NK-92 treated with Interleukin-12 subunit alpha and Interleukin-12 subunit beta, amount 100 ng/mL, for 24 hours (cell line): ENCODE data around the gene MANF.
A peak's percentile ranks its signal among the peaks of the same experiment; 100 is the strongest.
"Not testable (repeated sequence)": the region's sequence is repeated elsewhere in the genome, so short reads cannot be mapped to it uniquely, and the experiment has no call there.

ENCODE experiments used
- DNase-seq: peaks from one replicate; lab custom pipeline; 2025; lab: John Stamatoyannopoulos, UW

The MANF gene

DNA sequence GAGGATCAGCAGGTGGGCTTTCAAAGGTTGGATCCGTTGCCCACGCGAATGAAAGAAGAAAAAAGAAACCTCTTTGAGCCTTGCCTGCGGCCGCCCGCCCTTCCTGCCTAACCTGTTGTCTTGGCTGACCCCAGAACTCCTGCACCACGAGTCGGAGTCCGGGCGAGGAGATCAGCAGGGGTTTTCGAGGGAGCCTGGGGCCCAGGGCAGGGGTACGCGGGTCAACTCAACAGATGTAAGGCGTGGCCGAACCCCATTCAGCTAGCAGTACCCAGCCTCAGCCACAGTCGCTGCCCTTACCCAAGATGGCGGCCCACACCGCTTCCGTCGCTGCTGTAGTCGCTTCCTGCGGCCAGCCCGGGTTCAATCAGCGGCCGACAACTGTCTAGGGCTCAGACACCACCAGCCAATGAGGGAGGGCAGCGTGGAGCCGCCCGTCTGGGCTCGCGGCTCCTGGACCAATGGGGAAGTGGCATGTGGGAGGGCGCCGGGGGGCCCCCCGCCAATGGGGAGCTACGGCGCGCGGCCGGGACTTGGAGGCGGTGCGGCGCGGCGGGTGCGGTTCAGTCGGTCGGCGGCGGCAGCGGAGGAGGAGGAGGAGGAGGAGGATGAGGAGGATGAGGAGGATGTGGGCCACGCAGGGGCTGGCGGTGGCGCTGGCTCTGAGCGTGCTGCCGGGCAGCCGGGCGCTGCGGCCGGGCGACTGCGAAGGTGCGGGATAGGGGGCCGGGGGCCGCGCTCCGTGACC, at the start of gene MANF:
Gene MANF (plus strand): TSS at position 566 of the 748 bp plus-strand sequence. CDS start 52 bp downstream, at position 618.
- DNase-seq = peak; percentile 93

DNA sequence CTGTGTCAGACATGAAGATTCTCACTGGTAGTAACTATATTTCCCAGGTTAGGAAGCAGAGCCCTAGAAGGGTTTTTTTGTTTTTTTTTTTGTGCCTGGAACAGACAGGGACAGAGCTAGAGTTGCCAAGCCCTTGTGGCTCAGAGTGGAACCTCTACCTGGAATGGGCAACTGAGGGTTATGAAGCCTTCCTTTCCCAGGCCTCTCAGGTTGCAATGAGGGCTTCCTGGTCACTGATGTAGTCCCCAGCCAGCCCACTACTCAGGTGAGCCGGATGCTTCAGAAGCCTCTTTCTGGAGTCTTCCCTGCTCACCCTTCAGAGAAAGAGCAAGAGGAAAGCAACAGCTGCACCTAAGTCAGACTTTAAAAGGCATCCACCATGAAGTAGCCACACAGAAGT, 48.8 kb upstream of the MANF start:
- DNase-seq = no peak

DNA sequence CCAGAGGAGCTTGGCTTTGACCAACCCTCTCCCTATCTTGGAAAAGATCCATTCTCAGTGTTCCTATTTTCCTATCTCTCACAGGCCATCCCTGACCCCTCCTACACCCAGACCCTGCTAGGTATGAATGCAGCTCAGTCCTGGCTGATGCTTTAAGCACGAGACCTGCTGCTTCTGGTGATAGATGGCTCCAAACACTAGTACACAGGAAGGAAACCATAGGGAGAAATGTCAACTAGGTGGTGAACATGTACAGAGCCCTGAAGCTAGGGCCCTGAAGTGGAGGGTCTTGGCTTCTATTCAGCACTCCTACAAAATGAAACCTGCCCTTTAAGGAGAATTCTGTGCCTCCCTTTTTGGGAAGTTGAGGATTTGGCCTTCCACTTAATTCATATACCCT, 47.4 kb upstream of the MANF start:
- no peak for DNase-seq

DNA sequence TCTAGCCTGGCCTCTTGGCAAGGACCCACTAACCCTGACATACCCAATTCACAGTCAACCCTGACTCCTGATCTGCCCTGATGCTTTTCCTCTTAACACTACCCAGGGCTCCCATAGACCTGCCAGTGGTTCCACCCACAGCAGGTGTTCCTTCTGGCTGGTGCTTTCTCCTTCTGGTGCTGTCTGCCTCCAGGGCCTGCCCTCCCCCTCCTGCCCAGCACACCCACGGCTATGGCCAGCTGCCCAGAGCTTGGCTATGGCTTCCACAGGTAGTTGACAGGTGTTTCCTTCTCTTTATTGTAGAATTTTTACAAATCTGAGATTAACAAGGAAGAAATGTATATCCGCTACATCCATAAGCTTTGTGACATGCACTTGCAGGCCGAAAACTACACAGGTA, 46.5 kb upstream of the MANF start:
- DNase-seq = no peak

DNA sequence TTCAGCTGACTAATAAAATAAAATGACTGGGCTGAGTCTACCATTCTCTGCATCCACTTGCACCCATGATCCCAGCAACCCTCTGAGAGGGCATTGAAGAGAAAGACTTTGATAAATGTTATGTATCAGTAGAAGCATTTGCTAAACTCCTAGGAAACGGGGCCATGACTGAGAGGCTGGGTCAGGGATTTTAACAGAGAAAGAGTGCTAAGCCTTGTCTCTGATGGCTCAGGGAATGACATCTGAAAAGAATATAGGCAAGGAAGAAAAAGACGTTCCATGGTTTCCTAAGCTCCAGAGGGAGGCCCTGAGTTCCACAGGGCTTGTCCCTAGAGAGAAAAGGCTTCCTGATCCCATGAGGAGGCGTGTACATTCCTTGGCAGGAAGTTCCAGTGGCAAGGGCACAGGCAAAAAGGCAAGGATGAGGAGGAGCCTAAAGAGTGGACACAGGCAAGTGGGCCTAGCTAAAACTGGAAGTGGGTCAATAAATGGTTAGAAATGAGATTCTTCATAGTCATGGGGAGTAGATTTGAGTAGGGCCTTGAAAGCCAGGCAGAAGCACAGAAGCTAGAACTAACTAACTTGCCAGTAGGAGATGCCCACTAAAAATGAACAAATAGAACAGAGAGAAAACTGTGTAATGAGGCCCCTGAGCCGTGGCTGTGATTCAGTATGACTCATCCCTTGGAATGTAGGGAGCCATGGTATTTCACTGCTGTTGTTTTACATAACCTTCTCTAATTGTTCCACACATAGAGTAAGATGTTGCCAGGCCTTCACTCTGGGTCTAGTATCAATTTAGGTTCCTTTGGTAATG, 44.9 kb upstream of the MANF start:
- no peak for DNase-seq

DNA sequence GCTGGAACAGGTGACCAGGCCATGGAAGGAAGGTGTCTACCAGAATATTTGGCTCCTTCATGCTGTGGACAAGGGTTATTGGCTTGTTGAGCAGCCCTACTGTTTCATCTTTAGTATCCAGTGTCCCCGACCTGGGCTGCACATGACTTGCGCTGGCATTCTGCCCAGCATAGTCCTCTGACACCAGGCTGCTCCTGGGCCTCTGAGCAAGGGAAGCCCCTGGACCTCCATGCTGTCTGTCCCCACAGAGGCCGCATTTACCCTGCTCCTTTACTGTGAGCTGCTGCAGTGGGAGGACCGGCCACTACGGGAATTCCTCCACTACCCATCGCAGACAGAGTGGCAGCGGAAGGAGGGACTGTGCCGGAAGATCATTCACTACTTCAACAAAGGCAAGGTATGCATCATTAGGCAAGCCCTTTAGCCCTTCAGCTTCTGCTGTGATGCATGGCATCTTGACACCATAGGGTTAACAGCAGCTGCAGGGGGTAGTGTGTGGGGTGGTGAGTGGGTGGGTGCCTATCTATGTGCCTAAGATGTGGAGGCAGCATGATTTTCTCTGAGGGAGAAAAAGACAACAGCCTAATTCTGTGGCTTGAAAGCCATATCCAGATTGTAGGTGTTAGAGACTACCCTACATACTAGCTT, 44.0 kb upstream of the MANF start:
- DNase-seq = no peak

DNA sequence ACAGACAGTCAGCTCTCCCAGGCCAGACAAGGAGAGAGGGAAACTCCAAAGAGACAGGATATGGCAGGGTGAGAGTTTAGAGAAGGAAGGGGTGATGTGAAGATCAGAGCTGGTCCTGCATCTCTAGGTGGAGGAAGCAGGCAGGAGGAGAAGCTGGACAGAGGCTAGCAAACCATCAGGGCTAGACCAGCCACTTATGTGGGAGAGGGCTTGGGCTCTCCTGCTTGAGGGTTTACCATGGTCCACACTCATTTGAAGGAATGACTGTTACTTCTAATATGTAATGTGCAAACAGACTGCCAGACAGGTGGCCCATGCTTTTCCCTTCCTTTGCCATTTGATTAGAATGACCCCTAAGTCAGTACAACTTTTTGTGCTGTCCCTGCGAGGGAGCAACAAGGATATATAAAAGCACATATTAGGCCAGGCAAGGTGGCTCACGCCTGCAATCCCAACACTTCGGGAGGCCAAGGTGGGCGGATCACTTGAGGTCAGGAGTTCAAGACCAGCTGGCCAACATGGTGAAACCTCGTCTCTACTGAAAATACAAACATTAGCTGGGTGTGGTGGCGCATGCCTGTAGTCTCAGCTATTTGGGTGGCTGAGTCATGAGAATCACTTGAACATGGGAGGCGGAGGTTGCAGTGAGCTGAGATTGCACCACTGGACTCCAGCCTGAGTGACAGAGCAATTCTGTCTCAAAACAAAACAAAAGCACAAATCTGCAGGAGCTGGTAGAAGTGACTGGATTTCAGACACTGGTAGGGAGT, 41.0 kb upstream of the MANF start:
- no peak for DNase-seq

DNA sequence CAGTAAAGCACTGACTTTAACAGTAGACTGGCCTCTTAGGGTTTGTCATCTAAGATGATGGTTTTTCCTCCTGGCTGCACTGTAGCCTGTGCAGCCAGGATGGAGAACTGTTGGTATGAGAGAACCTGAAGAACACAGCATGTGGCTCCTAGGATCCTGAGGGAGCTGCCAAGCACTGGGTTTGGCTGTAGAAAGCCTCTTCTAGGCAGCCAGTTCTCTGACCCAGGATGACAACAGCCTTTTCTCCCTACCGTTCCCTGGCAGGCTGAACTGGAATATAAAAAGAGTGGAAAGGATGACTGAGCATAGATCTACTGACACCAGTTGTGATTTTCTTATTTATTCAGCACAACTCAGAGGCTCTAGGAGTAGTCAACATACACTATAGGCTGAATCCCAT, 34.3 kb upstream of the MANF start:
- DNase-seq = no peak

DNA sequence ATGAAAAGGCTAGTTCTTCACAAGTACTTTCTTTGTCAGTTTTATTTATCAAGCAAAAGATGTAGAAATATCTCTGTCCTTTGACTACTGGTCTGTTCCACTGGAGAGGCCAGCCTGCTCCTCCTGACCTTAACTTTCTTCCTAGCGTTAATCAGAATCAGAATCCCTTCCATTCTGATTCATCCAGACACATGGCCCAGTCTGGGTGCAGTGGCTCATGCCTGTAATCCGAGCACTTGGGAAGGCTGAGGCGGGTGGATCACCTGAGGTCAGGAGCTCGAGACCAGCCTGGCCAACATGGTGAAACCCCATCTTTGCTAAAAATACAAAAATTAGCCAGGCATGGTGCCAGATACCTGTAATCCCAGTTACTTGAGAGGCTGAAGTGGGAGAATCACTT, 32.0 kb upstream of the MANF start:
- DNase-seq = no peak

DNA sequence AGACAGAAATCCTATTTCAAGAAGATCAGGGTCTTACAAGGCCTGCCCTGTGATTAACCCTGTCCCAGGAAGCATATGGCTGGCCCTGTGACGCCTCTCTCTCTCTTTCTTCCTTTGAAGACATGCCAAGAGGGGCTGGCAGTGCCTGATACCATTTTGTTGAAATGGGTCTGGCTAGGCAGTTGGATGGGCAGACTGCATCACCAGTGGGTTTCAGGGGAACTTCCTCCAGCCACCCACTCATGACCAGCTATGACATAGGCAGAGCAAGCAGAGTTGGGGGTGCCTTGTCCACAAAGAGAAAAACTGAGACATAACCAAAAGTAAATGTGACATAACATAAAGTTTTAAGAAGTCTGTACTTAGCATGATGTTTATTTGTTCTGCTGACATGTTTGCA, 31.4 kb upstream of the MANF start:
- no peak for DNase-seq

DNA sequence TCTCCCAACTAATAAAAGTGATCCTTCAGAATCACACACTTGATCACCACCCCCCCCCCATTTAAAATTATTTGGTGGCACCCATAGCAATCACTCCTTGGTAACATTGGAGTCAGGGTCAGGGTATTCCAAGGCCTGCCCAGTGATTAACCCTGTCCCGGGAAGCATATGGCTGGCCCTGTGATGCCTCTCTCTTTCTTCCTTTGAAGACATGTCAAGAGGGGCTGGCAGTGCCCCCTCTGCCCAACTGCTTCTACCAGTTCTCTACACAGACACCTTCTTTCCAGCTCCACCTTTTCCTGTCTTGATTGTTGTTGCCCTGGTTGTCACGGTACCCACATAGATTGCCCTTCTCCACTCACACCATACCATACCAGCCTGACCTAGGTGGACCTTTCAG, 30.9 kb upstream of the MANF start:
- DNase-seq = no peak

DNA sequence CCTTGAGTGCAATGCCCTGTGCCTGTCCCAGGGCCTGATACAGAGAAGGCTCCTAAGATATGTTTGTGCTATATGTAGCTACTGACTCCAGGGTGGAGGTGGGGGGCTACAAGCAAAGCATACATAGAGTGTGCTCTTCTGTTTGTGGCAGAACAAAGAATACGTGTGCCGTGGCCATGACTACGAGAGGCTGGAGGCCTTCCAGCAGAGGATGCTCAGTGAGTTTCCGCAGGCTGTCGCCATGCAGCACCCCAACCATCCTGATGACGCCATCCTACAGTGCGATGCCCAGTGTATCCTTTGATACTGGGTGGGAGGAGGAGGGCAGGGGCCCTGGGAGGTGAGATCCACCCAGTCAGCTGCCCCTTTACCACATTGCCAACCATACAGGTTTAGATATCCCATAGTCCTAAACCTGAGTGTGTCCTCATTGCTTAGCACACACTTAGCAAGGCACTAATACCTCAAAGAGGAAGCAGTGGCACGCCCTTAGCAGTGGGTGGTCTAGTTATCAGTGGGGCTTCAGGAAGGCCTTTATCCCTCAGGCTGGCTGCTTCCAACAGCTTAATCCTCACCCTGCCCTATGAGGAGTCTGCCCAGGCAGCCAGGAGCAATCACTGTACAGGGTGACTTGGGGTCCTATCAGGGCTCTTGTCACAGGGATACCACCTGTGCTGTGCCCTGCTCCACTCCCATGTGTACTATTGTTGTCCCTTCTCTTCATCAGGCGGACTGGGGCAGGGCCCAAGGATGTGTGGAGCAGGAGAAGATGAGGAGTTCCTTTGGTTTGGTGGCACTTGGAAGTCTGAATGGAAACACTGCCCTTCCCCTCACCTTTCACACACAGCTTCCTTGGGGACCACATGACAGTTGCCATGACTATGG, 30.1 kb upstream of the MANF start:
- no peak for DNase-seq

DNA sequence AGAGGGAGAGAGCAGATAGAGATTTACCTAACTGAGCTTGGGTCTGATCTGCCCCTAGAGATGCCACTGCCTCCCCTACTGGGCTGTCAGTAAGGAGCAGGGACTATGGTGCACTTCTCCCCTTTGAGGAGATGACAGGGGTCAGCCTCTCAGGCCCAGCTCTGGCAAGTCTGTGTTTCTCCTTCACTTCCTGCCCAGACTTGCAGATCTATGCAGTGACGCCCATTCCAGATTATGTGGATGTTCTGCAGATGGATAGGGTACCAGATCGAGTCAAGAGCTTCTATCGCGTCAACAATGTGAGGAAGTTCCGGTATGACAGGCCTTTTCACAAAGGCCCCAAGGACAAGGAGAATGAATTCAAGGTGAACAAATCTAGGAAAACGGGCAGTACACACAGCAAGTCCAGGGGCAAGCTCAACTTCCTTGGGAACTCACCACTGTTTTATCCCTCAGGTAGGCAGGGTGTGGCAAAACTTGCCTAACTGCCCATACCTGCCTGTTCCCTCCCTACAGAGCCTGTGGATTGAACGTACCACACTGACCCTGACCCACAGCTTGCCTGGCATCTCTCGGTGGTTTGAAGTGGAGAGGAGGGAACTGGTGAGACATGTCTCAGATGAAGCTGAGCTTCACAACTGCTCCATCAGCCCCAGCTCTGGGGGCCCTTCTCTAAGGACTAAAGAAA, 29.1 kb upstream of the MANF start:
- no peak for DNase-seq

DNA sequence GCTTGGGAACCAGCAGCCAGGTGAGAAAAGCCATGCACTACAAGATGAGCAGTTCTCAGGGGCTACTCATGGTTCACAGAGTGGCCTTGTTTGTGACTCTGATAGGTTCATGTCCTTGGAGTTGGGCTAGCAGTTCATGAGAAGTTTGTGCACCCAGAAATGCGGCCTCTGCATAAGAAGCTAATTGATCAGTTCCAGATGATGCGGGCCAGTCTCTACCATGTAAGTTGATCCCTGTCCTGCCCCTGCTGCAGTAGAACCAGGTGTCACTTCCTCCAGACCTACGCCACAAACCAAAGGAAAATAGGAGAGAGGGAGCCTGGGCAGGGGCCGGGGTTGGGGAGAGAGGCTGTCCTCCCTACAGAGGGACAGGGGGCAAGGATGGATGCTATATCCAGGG, 27.2 kb upstream of the MANF start:
- no peak for DNase-seq

DNA sequence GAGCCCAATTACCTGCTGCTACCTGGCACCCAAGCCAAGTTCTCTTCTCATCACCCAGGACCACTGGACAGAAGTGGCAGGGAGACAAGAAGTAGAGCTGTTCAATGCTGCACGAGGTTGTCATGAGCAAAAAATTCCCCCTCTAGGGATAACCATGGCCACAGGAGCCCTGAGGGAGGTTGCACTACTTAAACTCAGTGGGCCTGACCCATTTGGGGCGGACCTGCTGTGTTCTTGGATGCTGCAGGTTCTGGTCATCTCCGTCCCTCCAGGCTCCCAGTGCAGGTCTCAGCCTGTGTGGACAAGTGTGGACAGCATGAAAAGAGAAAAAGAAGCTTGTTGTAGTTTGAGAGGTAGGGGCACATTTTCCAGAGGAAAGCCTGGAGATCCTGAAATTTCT, 26.1 kb upstream of the MANF start:
- DNase-seq = no peak

DNA sequence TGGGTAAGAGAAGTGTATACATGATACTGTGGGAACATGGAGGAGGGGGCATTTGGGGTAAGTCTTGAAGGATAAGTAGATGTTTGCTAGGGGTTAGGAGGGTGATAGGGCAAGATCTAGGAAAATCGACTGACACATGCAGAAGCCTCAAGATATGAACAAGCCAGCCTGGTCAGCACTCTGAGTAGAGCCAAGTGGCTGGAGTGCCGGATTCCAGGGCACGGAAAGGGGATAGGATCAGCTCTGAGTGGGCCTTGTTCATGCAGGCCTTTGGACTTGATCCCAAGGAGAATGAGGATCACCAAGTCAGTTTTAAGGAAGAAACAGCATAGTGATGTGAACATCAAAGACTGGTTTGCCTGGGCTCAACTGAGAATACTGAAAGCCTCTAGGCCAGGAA, 24.3 kb upstream of the MANF start:
- DNase-seq = no peak

DNA sequence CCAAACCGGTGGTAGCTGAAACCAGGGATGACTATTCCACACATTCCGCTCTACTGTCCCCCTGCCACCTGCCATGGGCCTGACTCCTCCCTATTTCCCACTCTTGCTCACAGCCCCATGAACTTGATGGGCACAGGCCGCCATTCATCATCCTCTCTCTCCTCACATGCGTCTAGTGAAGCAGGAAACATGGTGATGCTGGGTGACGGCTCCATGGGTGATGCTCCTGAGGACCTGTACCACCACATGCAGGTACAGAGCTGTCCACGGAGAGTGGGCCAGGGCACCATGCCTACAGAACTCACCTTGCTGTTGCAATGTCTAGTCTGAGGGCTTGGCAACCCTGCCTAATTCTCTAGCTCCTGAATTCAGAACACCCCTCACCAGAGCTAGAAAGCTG, 23.3 kb upstream of the MANF start:
- DNase-seq = no peak

DNA sequence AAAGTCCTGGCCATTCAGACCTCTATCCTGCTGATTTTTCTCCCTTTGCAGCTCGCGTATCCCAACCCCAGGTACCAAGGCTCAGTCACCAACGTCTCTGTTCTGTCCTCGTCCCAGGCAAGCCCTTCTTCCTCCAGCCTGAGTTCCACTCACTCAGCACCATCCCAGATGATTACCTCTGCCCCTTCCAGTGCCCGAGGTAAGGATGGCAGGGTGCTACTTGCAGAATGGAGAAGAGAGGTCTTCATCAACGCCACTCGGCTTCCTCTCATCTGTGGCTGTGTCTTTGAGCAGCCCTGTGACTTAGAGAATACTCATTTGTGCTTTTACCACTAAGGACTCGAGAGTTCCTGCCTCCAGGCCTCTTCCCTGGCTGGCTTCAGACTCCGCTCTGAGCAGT, 22.6 kb upstream of the MANF start:
- DNase-seq = no peak

DNA sequence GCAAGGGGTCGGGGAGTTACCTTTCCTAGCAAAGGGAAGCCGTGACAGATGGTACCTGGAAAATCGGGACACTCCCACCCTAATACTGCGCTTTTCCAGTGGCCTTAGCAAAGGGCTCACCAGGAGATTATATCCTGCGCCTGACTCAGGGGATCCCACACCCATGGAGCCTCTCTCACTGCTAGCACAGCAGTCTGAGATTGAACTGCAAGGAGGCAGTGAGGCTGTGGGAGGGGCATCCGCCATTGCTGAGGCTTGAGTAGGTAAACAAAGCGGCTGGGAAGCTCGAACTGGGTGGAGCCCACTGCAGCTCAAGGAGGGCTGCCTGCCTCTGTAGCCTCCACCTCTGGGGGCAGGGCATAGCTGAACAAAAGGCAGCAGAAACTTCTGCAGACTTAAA, 16.8 kb upstream of the MANF start:
- not testable (repeated sequence) for DNase-seq

DNA sequence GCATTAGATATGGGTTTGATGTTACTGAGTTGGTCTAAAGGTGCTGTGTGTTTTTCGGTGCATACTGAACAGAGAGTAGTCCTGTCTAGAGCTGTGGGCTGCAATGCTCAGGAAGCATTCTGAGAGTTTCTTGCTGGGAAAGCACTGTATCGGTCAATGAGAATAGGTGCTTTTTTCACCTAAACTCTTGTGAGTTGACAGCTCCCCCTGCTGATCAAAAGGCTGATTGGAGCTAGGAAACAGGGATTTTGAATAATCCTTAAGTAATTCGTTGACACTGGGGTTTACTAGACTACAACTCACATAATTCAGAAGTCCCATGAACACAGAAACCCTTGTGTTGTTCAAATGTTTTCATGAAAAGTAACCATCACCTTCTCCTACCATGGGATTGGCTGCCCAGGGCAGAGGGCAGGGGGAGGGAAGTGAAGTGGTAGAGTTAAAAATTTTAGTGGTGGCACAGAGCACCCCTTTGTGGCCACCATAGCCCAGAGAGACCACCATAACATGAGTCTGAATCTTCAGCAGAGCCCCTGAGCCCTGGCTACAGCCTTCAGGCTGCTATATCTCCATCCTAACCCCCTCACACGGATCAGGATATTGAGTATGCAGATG, 13.0 kb upstream of the MANF start:
- DNase-seq = no peak
